MV-4-11 (cell line): ENCODE measurements around the gene RAB3A.

ENCODE experiments used
- DNase-seq: peaks from one replicate; lab custom pipeline; 2025; lab: John Stamatoyannopoulos, UW

The RAB3A gene

GRCh38 chr19:18197306-18197705 is 6.5 kb downstream of the RAB3A start:
- no peak for DNase-seq

- no peak for DNase-seq
These were observed 7.4 kb downstream of the RAB3A start for GRCh38 chr19:18196511-18196845.

GRCh38 chr19:18194554-18195238 is 9.1 kb downstream of the RAB3A start:
- DNase-seq, result peak; percentile 63

- DNase-seq, result no peak
These were observed 9.7 kb downstream of the RAB3A start for GRCh38 chr19:18194181-18194530.

GRCh38 chr19:18193388-18194180 is 10.3 kb downstream of the RAB3A start:
- no peak for DNase-seq

GRCh38 chr19:18192673-18193387 is 11.0 kb downstream of the RAB3A start, which contains the start of gene MPV17L2:
Gene MPV17L2 (plus strand): TSS chr19:18193218. CDS start chr19:18193282, 64 bp downstream.
- DNase-seq, result peak; percentile 100

GRCh38 chr19:18191640-18192062 is 12.2 kb downstream of the RAB3A start:
- DNase-seq, result no peak

- DNase-seq, result no peak
These were observed 13.6 kb downstream of the RAB3A start for GRCh38 chr19:18190278-18190677.

- DNase-seq, result no peak
These were observed 18.3 kb downstream of the RAB3A start for GRCh38 chr19:18185538-18185937.

- no peak for DNase-seq
These were observed 20.3 kb downstream of the RAB3A start for GRCh38 chr19:18183529-18183928.

- peak; percentile 26 for DNase-seq
These were observed 23.9 kb downstream of the RAB3A start for GRCh38 chr19:18179957-18180356.

- peak; percentile 36 for DNase-seq
These were observed 27.2 kb downstream of the RAB3A start for GRCh38 chr19:18176367-18177310.

- no peak for DNase-seq
These were observed 28.9 kb downstream of the RAB3A start for GRCh38 chr19:18174983-18175382.

- DNase-seq, result peak; percentile 59
These were observed 30.1 kb downstream of the RAB3A start, which contains the start of gene IFI30 for GRCh38 chr19:18173572-18174288. Gene IFI30 (plus strand): TSS chr19:18173813. CDS start chr19:18173842, 29 bp downstream.

- DNase-seq, result peak; percentile 76
These were observed 30.7 kb downstream of the RAB3A start for GRCh38 chr19:18173054-18173571.

GRCh38 chr19:18172331-18173053 is 31.4 kb downstream of the RAB3A start:
- no peak for DNase-seq

- no peak for DNase-seq
These were observed 32.1 kb downstream of the RAB3A start for GRCh38 chr19:18171605-18172327.

GRCh38 chr19:18170714-18171255 is 33.1 kb downstream of the RAB3A start:
- peak; percentile 78 for DNase-seq
